Measurements from ENCODE around the gene DAPK2. TPM values are rescaled to one million over a fixed set of nuclear protein-coding genes. Genes with fewer than 3 reads are reported as not detected.

DAPK2 gene
- total RNA-seq, 1 donor from 2014 or later: 2.6 TPM

GRCh38 chr15:63890617-63891016 is 155.7 kb downstream of the DAPK2 start:
- H3K4me1 Mint-ChIP-seq (ENCODE audit: low read depth, unreplicated experiment): peaks cover 10% of the 10 kb centered on the region
- peaks cover 2% of the 10 kb centered on the region for H3K27me3 Mint-ChIP-seq (ENCODE audit: unreplicated experiment)
- no peaks in the 10 kb centered on the region for H3K9me3 Mint-ChIP-seq (ENCODE audit: unreplicated experiment)
- no peaks in the 10 kb centered on the region for H3K36me3 Mint-ChIP-seq (ENCODE audit: unreplicated experiment)
- TF ChIP-seq CTCF (IDR thresholded peaks at IDR 0.05; ENCODE audit: partially characterized antibody, unreplicated experiment): no peak
- DNase-seq: no peak
- H3K27ac Mint-ChIP-seq (ENCODE audit: unreplicated experiment): no peak overlapping the region
- H3K4me3 Mint-ChIP-seq (ENCODE audit: unreplicated experiment): no peak overlapping the region

- Mint-ChIP-seq H3K4me3 (ENCODE audit: unreplicated experiment) (no peak overlapping the region), H3K4me1 (ENCODE audit: low read depth, unreplicated experiment) (peaks cover 9% of the 10 kb centered on the region), H3K36me3 (ENCODE audit: unreplicated experiment) (no peaks in the 10 kb centered on the region)
Measured at GRCh38 chr15:63889831-63890230, 156.5 kb downstream of the DAPK2 start.

GRCh38 chr15:63888823-63889222 is 157.5 kb downstream of the DAPK2 start:
- Mint-ChIP-seq H3K27ac (ENCODE audit: unreplicated experiment) (no peak overlapping the region), H3K36me3 (ENCODE audit: unreplicated experiment) (no peaks in the 10 kb centered on the region), H3K27me3 (ENCODE audit: unreplicated experiment) (no peaks in the 10 kb centered on the region), H3K9me3 (ENCODE audit: unreplicated experiment) (no peaks in the 10 kb centered on the region), H3K4me1 (ENCODE audit: low read depth, unreplicated experiment) (peaks cover 9% of the 10 kb centered on the region), H3K4me3 (ENCODE audit: unreplicated experiment) (no peak overlapping the region)
- TF ChIP-seq CTCF (IDR thresholded peaks at IDR 0.05; ENCODE audit: partially characterized antibody, unreplicated experiment): no peak
- no peak for DNase-seq

More at GRCh38 chr15:63889831-63890230, 156.5 kb downstream of the DAPK2 start:
- TF ChIP-seq CTCF (IDR thresholded peaks at IDR 0.05; ENCODE audit: partially characterized antibody, unreplicated experiment): no peak
- H3K27ac Mint-ChIP-seq (ENCODE audit: unreplicated experiment): no peak overlapping the region
- no peaks in the 10 kb centered on the region for H3K27me3 Mint-ChIP-seq (ENCODE audit: unreplicated experiment)
- DNase-seq: no peak
- no peaks in the 10 kb centered on the region for H3K9me3 Mint-ChIP-seq (ENCODE audit: unreplicated experiment)

GRCh38 chr15:63888146-63888545 is 158.1 kb downstream of the DAPK2 start:
- no peak for TF ChIP-seq CTCF (IDR thresholded peaks at IDR 0.05; ENCODE audit: partially characterized antibody, unreplicated experiment)
- Mint-ChIP-seq H3K4me3 (ENCODE audit: unreplicated experiment) (no peak overlapping the region), H3K36me3 (ENCODE audit: unreplicated experiment) (no peaks in the 10 kb centered on the region), H3K27ac (ENCODE audit: unreplicated experiment) (no peak overlapping the region), H3K27me3 (ENCODE audit: unreplicated experiment) (no peaks in the 10 kb centered on the region), H3K4me1 (ENCODE audit: low read depth, unreplicated experiment) (peaks cover 9% of the 10 kb centered on the region), H3K9me3 (ENCODE audit: unreplicated experiment) (no peaks in the 10 kb centered on the region)
- DNase-seq: no peak

GRCh38 chr15:63887630-63888029 is 158.7 kb downstream of the DAPK2 start:
- Mint-ChIP-seq H3K9me3 (ENCODE audit: unreplicated experiment) (no peaks in the 10 kb centered on the region), H3K27ac (ENCODE audit: unreplicated experiment) (no peak overlapping the region), H3K4me3 (ENCODE audit: unreplicated experiment) (no peak overlapping the region), H3K4me1 (ENCODE audit: low read depth, unreplicated experiment) (peaks cover 7% of the 10 kb centered on the region), H3K27me3 (ENCODE audit: unreplicated experiment) (no peaks in the 10 kb centered on the region), H3K36me3 (ENCODE audit: unreplicated experiment) (no peaks in the 10 kb centered on the region)
- no peak for DNase-seq
- no peak for TF ChIP-seq CTCF (IDR thresholded peaks at IDR 0.05; ENCODE audit: partially characterized antibody, unreplicated experiment)
